ENCODE measurements around the gene MYOZ2.

MYOZ2 gene

GRCh38 chr4:119135721-119136121, at the start of gene MYOZ2:
MYOZ2 (plus strand) TSS chr4:119135832; CDS start chr4:119136526, 694 bp downstream.
- DNase-seq (ENCODE audit: low read depth), result no peak

- no peak for DNase-seq (ENCODE audit: low read depth)
These were observed 48.5 kb upstream of the MYOZ2 start for GRCh38 chr4:119087121-119087520.

GRCh38 chr4:119087656-119088055, 48.0 kb upstream of the MYOZ2 start:
- DNase-seq (ENCODE audit: low read depth), result no peak

- DNase-seq (ENCODE audit: low read depth), result no peak
These were observed 42.4 kb upstream of the MYOZ2 start for GRCh38 chr4:119093042-119093827.

GRCh38 chr4:119097282-119097900, 38.2 kb upstream of the MYOZ2 start:
- DNase-seq (ENCODE audit: low read depth), result no peak

GRCh38 chr4:119098306-119098705, 37.3 kb upstream of the MYOZ2 start:
- no peak for DNase-seq (ENCODE audit: low read depth)

GRCh38 chr4:119099227-119099810, 36.3 kb upstream of the MYOZ2 start:
- DNase-seq (ENCODE audit: low read depth), result no peak

GRCh38 chr4:119100655-119101054, 35.0 kb upstream of the MYOZ2 start:
- DNase-seq (ENCODE audit: low read depth), result no peak

GRCh38 chr4:119103263-119103662, 32.4 kb upstream of the MYOZ2 start:
- DNase-seq (ENCODE audit: low read depth), result no peak

GRCh38 chr4:119104644-119105273, 30.9 kb upstream of the MYOZ2 start:
- DNase-seq (ENCODE audit: low read depth), result no peak

- DNase-seq (ENCODE audit: low read depth), result no peak
These were observed 30.0 kb upstream of the MYOZ2 start for GRCh38 chr4:119105605-119106004.

GRCh38 chr4:119106036-119107000, 29.3 kb upstream of the MYOZ2 start:
- DNase-seq (ENCODE audit: low read depth), result no peak

GRCh38 chr4:119110121-119110520, 25.5 kb upstream of the MYOZ2 start:
- no peak for DNase-seq (ENCODE audit: low read depth)

- DNase-seq (ENCODE audit: low read depth), result no peak
These were observed 24.3 kb upstream of the MYOZ2 start for GRCh38 chr4:119111296-119111695.

- DNase-seq (ENCODE audit: low read depth), result no peak
These were observed 22.5 kb upstream of the MYOZ2 start for GRCh38 chr4:119113033-119113655.

- no peak for DNase-seq (ENCODE audit: low read depth)
These were observed 19.6 kb upstream of the MYOZ2 start for GRCh38 chr4:119116021-119116420.

GRCh38 chr4:119116925-119117900, 18.4 kb upstream of the MYOZ2 start:
- DNase-seq (ENCODE audit: low read depth), result no peak

- DNase-seq (ENCODE audit: low read depth), result no peak
These were observed 17.2 kb upstream of the MYOZ2 start for GRCh38 chr4:119118397-119118796.

GRCh38 chr4:119124352-119124751, 11.3 kb upstream of the MYOZ2 start:
- DNase-seq (ENCODE audit: low read depth), result no peak

- DNase-seq (ENCODE audit: low read depth), result no peak
These were observed 9.7 kb upstream of the MYOZ2 start for GRCh38 chr4:119125931-119126330.

All from stimulated activated CD8-positive, alpha-beta memory T cell treated with anti-CD3 and anti-CD28 coated beads, Interleukin-12 subunit alpha, Interleukin-12 subunit beta, amount 100 ng/mL, for 4 hours (primary cell).